Hair follicular keratinocyte (primary cell): Measurements from ENCODE around the gene OR5F1. TPM values are rescaled to one million over a fixed set of nuclear protein-coding genes. Genes with fewer than 3 reads are reported as not detected.

Source experiments
- total RNA-seq: library from RNA; depleted of rRNA; stranded (reverse); fragments of >200 nt; gene quantifications from 2 replicates; pipeline ENCODE4 v1.2.3, GENCODE V29; 2015

OR5F1 gene
- not detected in 2 replicates for total RNA-seq

GRCh38 chr11:55994525-55994924, at the start of gene OR5F1:
TSS of gene OR5F1 (minus strand) at chr11:55994625. CDS start at chr11:55994625, 0 bp downstream.

GRCh38 chr11:56027354-56027753, 32.9 kb upstream of the OR5F1 start, which contains the start of gene OR5AS1:
TSS of gene OR5AS1 (plus strand) at chr11:56027654. CDS start at chr11:56030419, 2,765 bp downstream.

GRCh38 chr11:55969845-55970244, 24.6 kb downstream of the OR5F1 start, which contains the start of gene OR10AG1:
TSS of gene OR10AG1 (minus strand) at chr11:55969945. CDS start at chr11:55969907, 38 bp downstream.

Other genes starting within 250 kb of the OR5F1 start
- not detected in 2 replicates for gene OR5D13, start 221.2 kb downstream of the OR5F1 start, total RNA-seq
- gene OR5D14, start 199.1 kb downstream of the OR5F1 start, total RNA-seq: not detected in 2 replicates
- not detected in 2 replicates for gene OR5L1, start 183.3 kb downstream of the OR5F1 start, total RNA-seq
- not detected in 2 replicates for gene OR5D18, start 175.0 kb downstream of the OR5F1 start, total RNA-seq
- not detected in 2 replicates for gene OR5L2, start 167.4 kb downstream of the OR5F1 start, total RNA-seq
- gene OR5D16, start 155.9 kb downstream of the OR5F1 start, total RNA-seq: not detected in 2 replicates
- not detected in 2 replicates for gene TRIM51, start 111.3 kb downstream of the OR5F1 start, total RNA-seq
- not detected in 2 replicates for gene OR5W2, start 80.0 kb downstream of the OR5F1 start, total RNA-seq
- gene OR5I1, start 58.2 kb downstream of the OR5F1 start, total RNA-seq: not detected in 2 replicates
- gene OR10AG1, start 24.7 kb downstream of the OR5F1 start, total RNA-seq: not detected in 2 replicates
- not detected in 2 replicates for gene OR5AS1, start 33.0 kb upstream of the OR5F1 start, total RNA-seq
- gene OR8I2, start 98.7 kb upstream of the OR5F1 start, total RNA-seq: not detected in 2 replicates
- not detected in 2 replicates for gene OR8H2, start 109.1 kb upstream of the OR5F1 start, total RNA-seq
- not detected in 2 replicates for gene OR8H3, start 127.7 kb upstream of the OR5F1 start, total RNA-seq
- gene OR8J3, start 145.6 kb upstream of the OR5F1 start, total RNA-seq: not detected in 2 replicates
- not detected in 2 replicates for gene OR8K5, start 165.7 kb upstream of the OR5F1 start, total RNA-seq
- not detected in 2 replicates for gene OR5J2, start 182.0 kb upstream of the OR5F1 start, total RNA-seq
- not detected in 2 replicates for gene OR5T2, start 239.6 kb upstream of the OR5F1 start, total RNA-seq